HG03135 (cell line): Measurements from ENCODE around the gene EPB41L4A.

ENCODE experiments used
- ATAC-seq: cut with Tn5 transposase; IDR thresholded peaks from one replicate; pipeline ENCODE4 v1.9.1; 2021; ENCODE audit warnings: mild to moderate bottlenecking, moderate library complexity; ENCODE audit not compliant: unreplicated experiment

EPB41L4A gene

GRCh38 chr5:112121258-112121657 is 297.8 kb downstream of the EPB41L4A start:
- no peak for ATAC-seq

- ATAC-seq, result no peak
Observed at GRCh38 chr5:112119969-112120368, 299.1 kb downstream of the EPB41L4A start.

GRCh38 chr5:112119508-112119907 is 299.6 kb downstream of the EPB41L4A start:
- no peak for ATAC-seq

- ATAC-seq, result no peak
Observed at GRCh38 chr5:112117551-112117950, 301.5 kb downstream of the EPB41L4A start.

GRCh38 chr5:112116371-112116770 is 302.7 kb downstream of the EPB41L4A start:
- no peak for ATAC-seq

- no peak for ATAC-seq
Observed at GRCh38 chr5:112113565-112113964, 305.5 kb downstream of the EPB41L4A start.
